ENCODE results near the gene EGFLAM. TPM values are rescaled to one million over a fixed set of nuclear protein-coding genes. Genes with fewer than 3 reads are reported as not detected.

Gene EGFLAM
- total RNA-seq, 2 experiments from 2014 or later = not detected

- Mint-ChIP-seq H3K4me3 (no peak overlapping the region), H3K27me3 (peaks cover 25% of the 10 kb centered on the region), H3K4me1 (no peaks in the 10 kb centered on the region), H3K36me3 (ENCODE audit: low read depth) (no peaks in the 10 kb centered on the region), H3K27ac (no peak overlapping the region), H3K9me3 (ENCODE audit: low read depth) (no peaks in the 10 kb centered on the region)
- ChIA-PET CTCF (interaction anchor here (0.6 to 7.1 kb wide), 61 partner anchors 9 to 848 kb away, joined by 3 to 147 read pairs (median 4); no protein-coding TSS in a partner anchor), POLR2A (interaction anchor here (0.6 kb wide), 1 partner anchor 1942 kb away, joined by 8 read pairs; no protein-coding TSS in a partner anchor)
- intact Hi-C loops (cut with DNase I, micrococcal nuclease) = loop anchor here (1.0 to 5.0 kb wide), 7 partner anchors 110 to 481 kb away; partner anchors contain the start of gene LIFR (in 1 of the 2)
- DNase-seq = peak; percentile 90
- ATAC-seq = peak; percentile 99
Measured at GRCh38 chr5:38441453-38442246, 183.3 kb downstream of the EGFLAM start.

- ChIA-PET CTCF (interaction anchor here (0.7 to 7.1 kb wide), 52 partner anchors 9 to 848 kb away, joined by 3 to 147 read pairs (median 5); no protein-coding TSS in a partner anchor), POLR2A (interaction anchor here (0.6 kb wide), 1 partner anchor 1942 kb away, joined by 8 read pairs; no protein-coding TSS in a partner anchor)
- H3K4me1 Mint-ChIP-seq = no peaks in the 10 kb centered on the region
Measured at GRCh38 chr5:38442247-38442573, 183.9 kb downstream of the EGFLAM start.

DNA sequence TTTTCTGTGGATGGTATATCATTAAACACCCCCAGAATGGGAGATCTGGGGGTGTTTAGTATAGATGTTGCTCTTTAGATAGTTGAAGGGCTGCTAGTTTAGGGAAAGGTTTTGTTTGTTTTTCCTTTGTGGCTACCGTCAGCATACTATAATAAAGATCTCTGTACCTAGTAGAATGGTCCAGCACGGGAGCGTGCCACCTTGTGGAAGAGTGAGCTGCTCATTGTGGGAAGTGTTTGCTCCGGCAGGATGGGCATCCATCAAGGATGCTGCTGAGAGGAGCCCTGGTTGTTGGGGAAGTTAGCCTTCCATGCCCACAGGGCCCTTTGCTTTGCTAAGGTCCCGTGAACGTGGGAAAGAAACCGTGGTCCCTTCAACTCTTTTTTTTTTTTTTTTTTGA, 185.0 kb downstream of the EGFLAM start:
- H3K36me3 Mint-ChIP-seq (ENCODE audit: low read depth) = no peaks in the 10 kb centered on the region
- POLR2A ChIA-PET = interaction anchor here (0.7 kb wide), 1 partner anchor 114 kb away, joined by 3 read pairs; no protein-coding TSS in a partner anchor
- intact Hi-C loops (cut with DNase I, micrococcal nuclease) = loop anchor here in 1 of 2 experiments (5.0 kb wide), 1 partner anchor 479 kb away; no protein-coding TSS in a partner anchor
- H3K4me3 Mint-ChIP-seq = no peak overlapping the region
- no peak for ATAC-seq
- H3K27ac Mint-ChIP-seq = no peak overlapping the region
- CTCF ChIA-PET = interaction anchor here (1.3 to 7.1 kb wide), 3 partner anchors 21 to 368 kb away, joined by 3 to 147 read pairs (median 26); no protein-coding TSS in a partner anchor
- H3K27me3 Mint-ChIP-seq = peaks cover 30% of the 10 kb centered on the region
- no peak for DNase-seq
- no peaks in the 10 kb centered on the region for H3K9me3 Mint-ChIP-seq (ENCODE audit: low read depth)
- H3K4me1 Mint-ChIP-seq = no peaks in the 10 kb centered on the region

More at GRCh38 chr5:38442247-38442573, 183.9 kb downstream of the EGFLAM start:
- Mint-ChIP-seq H3K27ac (no peak overlapping the region), H3K27me3 (peaks cover 27% of the 10 kb centered on the region), H3K9me3 (ENCODE audit: low read depth) (no peaks in the 10 kb centered on the region), H3K4me3 (no peak overlapping the region), H3K36me3 (ENCODE audit: low read depth) (no peaks in the 10 kb centered on the region)
- ATAC-seq (no peak), DNase-seq (no peak)
- intact Hi-C loops (cut with DNase I, micrococcal nuclease) = loop anchor here in 1 of 2 experiments (5.0 kb wide), 1 partner anchor 480 kb away; no protein-coding TSS in a partner anchor

DNA sequence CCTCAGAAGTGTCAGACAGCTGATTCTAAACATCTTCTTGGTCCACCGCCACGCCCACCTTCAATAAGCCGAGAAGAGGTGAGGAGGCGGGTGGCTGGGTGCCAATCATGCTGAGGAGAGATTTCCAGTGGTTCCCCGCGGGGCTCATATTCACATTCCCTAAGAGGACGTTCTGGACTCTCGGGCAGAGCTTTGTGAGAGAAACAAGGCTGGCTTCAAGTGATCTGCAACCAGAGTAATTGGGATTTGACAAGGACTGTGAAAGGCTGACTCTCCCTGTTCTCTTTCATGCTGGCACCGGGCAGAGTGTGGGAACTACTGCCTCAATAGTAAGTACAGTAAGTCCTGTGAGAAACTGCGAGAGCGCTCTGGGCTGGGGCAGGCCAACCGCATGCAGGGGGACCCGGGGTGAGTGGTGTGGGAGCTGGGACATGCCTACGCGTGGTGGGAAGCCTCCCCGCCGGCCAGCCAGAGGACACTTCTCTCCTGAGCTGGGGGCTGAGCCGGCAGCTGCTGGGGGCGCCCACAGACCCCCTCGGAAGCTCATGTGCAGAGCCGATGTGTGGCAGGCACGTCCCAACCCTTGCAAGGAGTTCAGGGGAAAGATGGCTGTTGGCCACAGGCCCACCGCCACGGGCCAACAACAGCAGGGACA, 187.1 kb downstream of the EGFLAM start:
- Mint-ChIP-seq H3K27ac (no peak overlapping the region), H3K36me3 (ENCODE audit: low read depth) (no peaks in the 10 kb centered on the region), H3K4me1 (no peaks in the 10 kb centered on the region), H3K27me3 (peaks cover 37% of the 10 kb centered on the region), H3K4me3 (no peak overlapping the region), H3K9me3 (ENCODE audit: low read depth) (no peaks in the 10 kb centered on the region)
- CTCF ChIA-PET = interaction anchor here (0.5 to 7.1 kb wide), 5 partner anchors 9 to 877 kb away, joined by 3 to 147 read pairs (median 3); no protein-coding TSS in a partner anchor
- intact Hi-C loops (cut with DNase I, micrococcal nuclease) = no loop called here
- POLR2A ChIA-PET = no interaction called here
- no peak for DNase-seq
- no peak for ATAC-seq

DNA sequence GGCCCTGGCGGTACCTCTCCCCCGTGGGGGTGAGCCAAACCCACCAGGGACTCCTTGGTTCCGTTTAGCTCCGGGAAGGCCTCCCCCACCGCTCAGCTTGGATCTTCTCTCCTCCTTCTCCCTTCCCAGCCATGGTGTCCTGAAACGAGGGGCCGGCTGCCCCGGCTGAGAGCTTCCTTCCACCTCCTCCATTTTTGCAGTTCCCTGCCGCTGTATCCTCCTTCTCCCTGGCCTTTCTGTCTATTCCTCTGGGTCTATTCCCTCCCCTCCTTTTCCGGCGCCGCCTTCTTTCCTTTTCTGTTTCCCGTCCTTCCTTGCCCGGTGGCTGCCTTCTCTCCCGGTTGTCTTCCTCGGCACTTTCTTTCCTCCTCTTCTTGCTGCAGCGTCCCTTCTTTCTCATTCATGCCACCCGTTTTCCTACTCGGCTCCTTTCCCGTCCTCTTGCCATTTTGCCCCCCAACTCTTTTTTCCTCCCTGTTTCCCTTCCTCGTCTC, 187.7 kb downstream of the EGFLAM start:
- ATAC-seq (no peak), DNase-seq (no peak)
- no peaks in the 10 kb centered on the region for H3K36me3 Mint-ChIP-seq (ENCODE audit: low read depth)
- ChIA-PET CTCF (interaction anchor here (0.5 to 7.1 kb wide), 4 partner anchors 10 to 877 kb away, joined by 3 to 147 read pairs (median 4); no protein-coding TSS in a partner anchor), POLR2A (no interaction called here)
- H3K4me1 Mint-ChIP-seq = no peaks in the 10 kb centered on the region
- H3K9me3 Mint-ChIP-seq (ENCODE audit: low read depth) = no peaks in the 10 kb centered on the region
- intact Hi-C loops (cut with DNase I, micrococcal nuclease) = no loop called here
- no peak overlapping the region for H3K27ac Mint-ChIP-seq
- H3K27me3 Mint-ChIP-seq = peaks cover 43% of the 10 kb centered on the region
- no peak overlapping the region for H3K4me3 Mint-ChIP-seq

DNA sequence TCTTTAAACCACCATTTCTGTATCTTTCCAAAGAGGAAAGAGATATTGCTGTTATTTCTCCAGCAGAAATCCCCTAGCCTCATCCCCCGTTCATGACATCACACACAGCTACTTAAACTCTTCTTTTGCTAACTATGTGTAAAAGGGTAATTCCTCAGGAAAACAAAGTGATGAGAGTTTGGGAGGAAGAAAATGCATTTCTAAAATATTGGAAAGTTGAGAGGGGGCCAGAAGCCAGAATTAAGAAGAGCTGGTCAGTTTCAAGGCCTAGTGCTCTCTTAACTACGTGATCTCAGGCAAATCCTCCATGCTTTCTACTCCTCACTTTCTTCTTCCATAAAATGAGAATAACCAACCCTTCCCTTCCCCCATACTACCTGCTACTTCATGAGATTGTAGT, 188.7 kb downstream of the EGFLAM start:
- ChIA-PET CTCF (interaction anchor here (0.6 to 1.2 kb wide), 2 partner anchors 354 to 499 kb away, joined by 3 to 4 read pairs; no protein-coding TSS in a partner anchor), POLR2A (no interaction called here)
- intact Hi-C loops (cut with DNase I, micrococcal nuclease) = no loop called here
- ATAC-seq = no peak
- Mint-ChIP-seq H3K4me3 (no peak overlapping the region), H3K9me3 (ENCODE audit: low read depth) (no peaks in the 10 kb centered on the region), H3K4me1 (no peaks in the 10 kb centered on the region), H3K27ac (no peak overlapping the region), H3K36me3 (ENCODE audit: low read depth) (no peaks in the 10 kb centered on the region), H3K27me3 (peaks cover 40% of the 10 kb centered on the region)
- no peak for DNase-seq

DNA sequence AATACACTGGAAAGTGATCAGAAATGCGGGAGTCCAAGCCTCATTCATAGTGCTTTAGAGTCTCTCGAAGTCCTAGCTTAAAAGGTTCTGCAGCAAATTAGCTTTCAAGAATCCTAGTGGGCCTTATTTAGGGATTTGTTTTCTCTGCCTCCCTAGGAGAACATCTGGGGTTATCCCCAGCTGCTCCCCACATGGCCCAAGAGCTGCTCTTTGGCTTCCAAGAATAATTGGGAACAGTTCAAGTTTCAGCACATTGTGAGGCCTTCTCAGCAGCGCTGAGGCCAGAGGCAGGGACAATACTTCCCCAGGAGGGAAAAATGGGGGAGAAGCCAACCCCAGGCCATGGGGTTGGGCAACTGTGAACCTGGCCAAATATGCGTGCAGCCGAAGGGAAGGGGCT, 189.4 kb downstream of the EGFLAM start:
- intact Hi-C loops (cut with DNase I, micrococcal nuclease) = no loop called here
- Mint-ChIP-seq H3K27me3 (peaks cover 48% of the 10 kb centered on the region), H3K27ac (no peak overlapping the region), H3K36me3 (ENCODE audit: low read depth) (no peaks in the 10 kb centered on the region), H3K4me3 (no peak overlapping the region), H3K9me3 (ENCODE audit: low read depth) (no peaks in the 10 kb centered on the region), H3K4me1 (peaks cover 6% of the 10 kb centered on the region)
- DNase-seq (no peak), ATAC-seq (no peak)
- POLR2A ChIA-PET = no interaction called here
- CTCF ChIA-PET = interaction anchor here (0.6 to 1.2 kb wide), 3 partner anchors 73 to 498 kb away, joined by 3 to 8 read pairs (median 4); no protein-coding TSS in a partner anchor

- no peak overlapping the region for H3K27ac Mint-ChIP-seq
- H3K9me3 Mint-ChIP-seq (ENCODE audit: low read depth) = no peaks in the 10 kb centered on the region
- H3K4me3 Mint-ChIP-seq = no peak overlapping the region
- ChIA-PET CTCF (no interaction called here), POLR2A (no interaction called here)
- H3K27me3 Mint-ChIP-seq = peaks cover 54% of the 10 kb centered on the region
- no peak for ATAC-seq
- no peak for DNase-seq
- no peaks in the 10 kb centered on the region for H3K36me3 Mint-ChIP-seq (ENCODE audit: low read depth)
- peaks cover 16% of the 10 kb centered on the region for H3K4me1 Mint-ChIP-seq
- intact Hi-C loops (cut with DNase I, micrococcal nuclease) = no loop called here
Measured at GRCh38 chr5:38448568-38449350, 190.4 kb downstream of the EGFLAM start.

GRCh38 chr5:38450627-38451026, 192.3 kb downstream of the EGFLAM start:
- ChIA-PET POLR2A (no interaction called here), CTCF (interaction anchor here (6.1 kb wide), 1 partner anchor 9 kb away, joined by 45 read pairs; no protein-coding TSS in a partner anchor)
- no peaks in the 10 kb centered on the region for H3K9me3 Mint-ChIP-seq (ENCODE audit: low read depth)
- peaks cover 67% of the 10 kb centered on the region for H3K27me3 Mint-ChIP-seq
- no peak overlapping the region for H3K4me3 Mint-ChIP-seq
- peaks cover 25% of the 10 kb centered on the region for H3K4me1 Mint-ChIP-seq
- intact Hi-C loops (cut with DNase I, micrococcal nuclease) = no loop called here
- DNase-seq (no peak), ATAC-seq (no peak)
- no peaks in the 10 kb centered on the region for H3K36me3 Mint-ChIP-seq (ENCODE audit: low read depth)
- H3K27ac Mint-ChIP-seq = no peak overlapping the region

DNA sequence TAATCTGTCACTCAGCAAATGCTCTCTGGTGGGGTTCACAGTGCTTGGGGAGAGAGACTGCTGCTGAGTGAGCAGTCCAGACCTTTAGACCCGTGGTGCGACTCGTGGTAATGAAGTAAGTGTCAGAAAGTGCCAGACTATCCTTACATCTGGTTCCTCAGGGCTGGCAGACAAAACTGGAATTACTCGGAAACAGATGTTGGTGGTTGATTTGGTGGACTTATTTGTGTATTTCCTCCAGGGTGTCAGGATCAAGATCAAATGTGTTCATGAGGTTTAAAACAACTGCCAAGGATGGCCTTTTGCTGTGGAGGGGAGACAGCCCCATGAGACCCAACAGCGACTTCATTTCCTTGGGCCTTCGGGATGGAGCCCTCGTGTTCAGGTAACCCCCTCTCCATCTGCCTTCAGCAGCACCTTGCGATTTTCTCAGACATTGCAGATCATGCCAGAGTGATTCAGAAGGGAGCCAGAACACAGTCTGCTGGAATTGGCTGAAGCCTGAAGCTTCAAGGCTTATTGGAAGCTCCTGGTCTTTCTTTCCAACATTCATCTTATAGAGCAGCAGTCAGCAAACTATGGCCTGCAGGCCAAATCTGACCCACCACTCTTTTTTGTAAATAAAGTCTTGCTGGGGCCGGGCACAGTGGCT, 192.8 kb downstream of the EGFLAM start:
- Mint-ChIP-seq H3K9me3 (ENCODE audit: low read depth) (no peaks in the 10 kb centered on the region), H3K4me1 (peaks cover 25% of the 10 kb centered on the region), H3K36me3 (ENCODE audit: low read depth) (no peaks in the 10 kb centered on the region), H3K27ac (no peak overlapping the region), H3K27me3 (peaks cover 71% of the 10 kb centered on the region), H3K4me3 (no peak overlapping the region)
- ATAC-seq (no peak), DNase-seq (no peak)
- POLR2A ChIA-PET = no interaction called here
- CTCF ChIA-PET = interaction anchor here (0.6 to 6.1 kb wide), 2 partner anchors 9 to 500 kb away, joined by 3 to 45 read pairs; no protein-coding TSS in a partner anchor
- intact Hi-C loops (cut with DNase I, micrococcal nuclease) = no loop called here
